ENCODE data around the gene PDLIM3. TPM values are rescaled to one million over a fixed set of nuclear protein-coding genes. Genes with fewer than 3 reads are reported as not detected.
"Not testable (repeated sequence)": the region's sequence is repeated elsewhere in the genome, so short reads cannot be mapped to it uniquely, and the experiment has no call there.

PDLIM3 gene
- total RNA-seq, 2 experiments from 2014 or later: not detected

GRCh38 chr4:185566972-185567371, 31.7 kb upstream of the PDLIM3 start:
- peaks cover 7% of the 10 kb centered on the region for H3K27me3 Mint-ChIP-seq (ENCODE audit: low read depth)
- no peaks in the 10 kb centered on the region for H3K4me1 Mint-ChIP-seq (ENCODE audit: low read depth)
- no peaks in the 10 kb centered on the region for H3K9me3 Mint-ChIP-seq (ENCODE audit: insufficient read depth)
- no peak overlapping the region for H3K27ac Mint-ChIP-seq
- ATAC-seq: no peak
- no peaks in the 10 kb centered on the region for H3K36me3 Mint-ChIP-seq (ENCODE audit: low read depth)
- H3K4me3 Mint-ChIP-seq: no peak overlapping the region
- POLR2A ChIA-PET: no interaction called here
- CTCF ChIA-PET: no interaction called here
- no peak for DNase-seq

- POLR2A ChIA-PET: no interaction called here
- Mint-ChIP-seq H3K36me3 (ENCODE audit: low read depth) (no peaks in the 10 kb centered on the region), H3K27ac (no peak overlapping the region), H3K27me3 (ENCODE audit: low read depth) (peaks cover 4% of the 10 kb centered on the region), H3K4me1 (ENCODE audit: low read depth) (no peaks in the 10 kb centered on the region), H3K4me3 (no peak overlapping the region), H3K9me3 (ENCODE audit: insufficient read depth) (no peaks in the 10 kb centered on the region)
- ATAC-seq (no peak), DNase-seq (no peak)
- CTCF ChIA-PET: no interaction called here
Observed at GRCh38 chr4:185566425-185566824, 31.1 kb upstream of the PDLIM3 start.

GRCh38 chr4:185565696-185566095, 30.4 kb upstream of the PDLIM3 start:
- no peaks in the 10 kb centered on the region for H3K4me1 Mint-ChIP-seq (ENCODE audit: low read depth)
- CTCF ChIA-PET: no interaction called here
- no peak overlapping the region for H3K27ac Mint-ChIP-seq
- ATAC-seq (no peak), DNase-seq (no peak)
- peaks cover 4% of the 10 kb centered on the region for H3K27me3 Mint-ChIP-seq (ENCODE audit: low read depth)
- no peaks in the 10 kb centered on the region for H3K36me3 Mint-ChIP-seq (ENCODE audit: low read depth)
- no peak overlapping the region for H3K4me3 Mint-ChIP-seq
- no peaks in the 10 kb centered on the region for H3K9me3 Mint-ChIP-seq (ENCODE audit: insufficient read depth)
- POLR2A ChIA-PET: no interaction called here

- peaks cover 4% of the 10 kb centered on the region for H3K27me3 Mint-ChIP-seq (ENCODE audit: low read depth)
- no peak for DNase-seq
- H3K4me3 Mint-ChIP-seq: no peak overlapping the region
- no peaks in the 10 kb centered on the region for H3K9me3 Mint-ChIP-seq (ENCODE audit: insufficient read depth)
- H3K27ac Mint-ChIP-seq: no peak overlapping the region
- H3K4me1 Mint-ChIP-seq (ENCODE audit: low read depth): no peaks in the 10 kb centered on the region
- ChIA-PET POLR2A (no interaction called here), CTCF (no interaction called here)
- no peak for ATAC-seq
- H3K36me3 Mint-ChIP-seq (ENCODE audit: low read depth): no peaks in the 10 kb centered on the region
Observed at GRCh38 chr4:185564349-185564748, 29.0 kb upstream of the PDLIM3 start.

GRCh38 chr4:185562531-185562930, 27.2 kb upstream of the PDLIM3 start:
- ChIA-PET CTCF (no interaction called here), POLR2A (no interaction called here)
- Mint-ChIP-seq H3K27me3 (ENCODE audit: low read depth) (peaks cover 17% of the 10 kb centered on the region), H3K9me3 (ENCODE audit: insufficient read depth) (no peaks in the 10 kb centered on the region), H3K4me1 (ENCODE audit: low read depth) (no peaks in the 10 kb centered on the region), H3K4me3 (no peak overlapping the region), H3K27ac (no peak overlapping the region), H3K36me3 (ENCODE audit: low read depth) (no peaks in the 10 kb centered on the region)
- no peak for ATAC-seq
- DNase-seq: no peak

GRCh38 chr4:185560316-185560715, 25.0 kb upstream of the PDLIM3 start:
- CTCF ChIA-PET: no interaction called here
- no peaks in the 10 kb centered on the region for H3K9me3 Mint-ChIP-seq (ENCODE audit: insufficient read depth)
- ATAC-seq (no peak), DNase-seq (no peak)
- POLR2A ChIA-PET: no interaction called here
- no peak overlapping the region for H3K27ac Mint-ChIP-seq
- H3K36me3 Mint-ChIP-seq (ENCODE audit: low read depth): no peaks in the 10 kb centered on the region
- no peak overlapping the region for H3K4me3 Mint-ChIP-seq
- H3K27me3 Mint-ChIP-seq (ENCODE audit: low read depth): peaks cover 23% of the 10 kb centered on the region
- H3K4me1 Mint-ChIP-seq (ENCODE audit: low read depth): no peaks in the 10 kb centered on the region

- no peak for ATAC-seq
- Mint-ChIP-seq H3K27ac (no peak overlapping the region), H3K36me3 (ENCODE audit: low read depth) (no peaks in the 10 kb centered on the region), H3K9me3 (ENCODE audit: insufficient read depth) (no peaks in the 10 kb centered on the region), H3K27me3 (ENCODE audit: low read depth) (peaks cover 24% of the 10 kb centered on the region), H3K4me1 (ENCODE audit: low read depth) (no peaks in the 10 kb centered on the region), H3K4me3 (no peak overlapping the region)
- ChIA-PET POLR2A (no interaction called here), CTCF (no interaction called here)
- no peak for DNase-seq
Observed at GRCh38 chr4:185559915-185560281, 24.6 kb upstream of the PDLIM3 start.

- CTCF ChIA-PET; ATAC-seq; H3K27ac Mint-ChIP-seq; H3K36me3 Mint-ChIP-seq (ENCODE audit: low read depth); DNase-seq; H3K4me3 Mint-ChIP-seq; POLR2A ChIA-PET; H3K9me3 Mint-ChIP-seq (ENCODE audit: insufficient read depth); H3K4me1 Mint-ChIP-seq (ENCODE audit: low read depth): not testable (repeated sequence)
- peaks cover 24% of the 10 kb centered on the region for H3K27me3 Mint-ChIP-seq (ENCODE audit: low read depth)
Observed at GRCh38 chr4:185559251-185559914, 24.1 kb upstream of the PDLIM3 start.

GRCh38 chr4:185554365-185555126, 19.2 kb upstream of the PDLIM3 start:
- no peaks in the 10 kb centered on the region for H3K9me3 Mint-ChIP-seq (ENCODE audit: insufficient read depth)
- ChIA-PET CTCF (interaction anchor here (1.8 kb wide), 1 partner anchor 43 kb away, joined by 5 read pairs; no protein-coding TSS in a partner anchor), POLR2A (no interaction called here)
- DNase-seq: no peak
- ATAC-seq: no peak
- H3K27me3 Mint-ChIP-seq (ENCODE audit: low read depth): peaks cover 30% of the 10 kb centered on the region
- no peaks in the 10 kb centered on the region for H3K36me3 Mint-ChIP-seq (ENCODE audit: low read depth)
- H3K27ac Mint-ChIP-seq: no peak overlapping the region
- H3K4me1 Mint-ChIP-seq (ENCODE audit: low read depth): no peaks in the 10 kb centered on the region
- H3K4me3 Mint-ChIP-seq: no peak overlapping the region

- Mint-ChIP-seq H3K4me1 (ENCODE audit: low read depth) (no peaks in the 10 kb centered on the region), H3K27me3 (ENCODE audit: low read depth) (peaks cover 17% of the 10 kb centered on the region), H3K9me3 (ENCODE audit: insufficient read depth) (no peaks in the 10 kb centered on the region), H3K27ac (no peak overlapping the region), H3K4me3 (no peak overlapping the region), H3K36me3 (ENCODE audit: low read depth) (no peaks in the 10 kb centered on the region)
- ChIA-PET POLR2A (no interaction called here), CTCF (no interaction called here)
- DNase-seq: no peak
- ATAC-seq: no peak
Observed at GRCh38 chr4:185552254-185552653, 16.9 kb upstream of the PDLIM3 start.

- Mint-ChIP-seq H3K9me3 (ENCODE audit: insufficient read depth) (no peaks in the 10 kb centered on the region), H3K4me3 (no peak overlapping the region), H3K4me1 (ENCODE audit: low read depth) (no peaks in the 10 kb centered on the region), H3K36me3 (ENCODE audit: low read depth) (no peaks in the 10 kb centered on the region), H3K27me3 (ENCODE audit: low read depth) (peaks cover 16% of the 10 kb centered on the region), H3K27ac (no peak overlapping the region)
- POLR2A ChIA-PET: no interaction called here
- CTCF ChIA-PET: no interaction called here
- DNase-seq (no peak), ATAC-seq (no peak)
Observed at GRCh38 chr4:185550933-185551332, 15.6 kb upstream of the PDLIM3 start.

GRCh38 chr4:185549095-185549639, 13.9 kb upstream of the PDLIM3 start:
- no peak overlapping the region for H3K4me3 Mint-ChIP-seq
- H3K36me3 Mint-ChIP-seq (ENCODE audit: low read depth): no peaks in the 10 kb centered on the region
- no peak for ATAC-seq
- no peak overlapping the region for H3K27ac Mint-ChIP-seq
- no peaks in the 10 kb centered on the region for H3K4me1 Mint-ChIP-seq (ENCODE audit: low read depth)
- H3K9me3 Mint-ChIP-seq (ENCODE audit: insufficient read depth): no peaks in the 10 kb centered on the region
- peaks cover 13% of the 10 kb centered on the region for H3K27me3 Mint-ChIP-seq (ENCODE audit: low read depth)
- POLR2A ChIA-PET: no interaction called here
- DNase-seq: no peak
- CTCF ChIA-PET: no interaction called here
